OCI-LY7 (cell line): ENCODE results near the gene TMEM80.

Experiments used
- EZH2phosphoT487 ChIP-seq: fragments of 200-600 bp; sonication (generic); IDR thresholded peaks from 2 replicates; pipeline ENCODE4 v1.6.1; 2018; ENCODE audit warnings: low read depth, borderline replicate concordance, mild to moderate bottlenecking, mixed run types, antibody characterized with exemption, low read length, moderate library complexity, mixed read lengths
- TF ChIP-seq, protein P1 (sequence below): fragments of 200-600 bp; sonication (generic); conservative IDR thresholded peaks from 2 replicates; pipeline ENCODE4 v1.5.1; 2014; ENCODE audit warnings: mild to moderate bottlenecking, antibody characterized with exemption, low read length, moderate library complexity, mixed read lengths

DNA sequence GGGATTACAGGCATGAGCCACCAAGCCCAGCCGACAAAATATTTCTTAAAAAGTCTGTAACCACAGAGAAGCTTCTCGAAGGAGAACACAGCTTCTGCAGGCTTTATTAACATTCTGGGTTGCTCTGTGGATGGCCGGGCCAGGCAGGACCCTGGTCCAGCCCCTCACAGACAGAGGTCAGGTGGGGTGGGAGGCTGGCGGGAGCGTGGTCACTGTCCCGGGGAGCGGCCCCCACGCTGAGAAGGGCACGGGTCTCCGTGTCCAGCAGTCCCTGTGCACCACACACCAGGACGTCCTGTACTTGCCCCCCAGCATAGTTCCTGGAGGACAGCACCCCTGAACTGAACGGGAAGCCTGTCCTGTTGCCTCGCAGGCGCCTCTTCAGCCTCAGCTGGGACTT is 39.2 kb upstream of the TMEM80 start:
- TF ChIP-seq, protein P1, sequence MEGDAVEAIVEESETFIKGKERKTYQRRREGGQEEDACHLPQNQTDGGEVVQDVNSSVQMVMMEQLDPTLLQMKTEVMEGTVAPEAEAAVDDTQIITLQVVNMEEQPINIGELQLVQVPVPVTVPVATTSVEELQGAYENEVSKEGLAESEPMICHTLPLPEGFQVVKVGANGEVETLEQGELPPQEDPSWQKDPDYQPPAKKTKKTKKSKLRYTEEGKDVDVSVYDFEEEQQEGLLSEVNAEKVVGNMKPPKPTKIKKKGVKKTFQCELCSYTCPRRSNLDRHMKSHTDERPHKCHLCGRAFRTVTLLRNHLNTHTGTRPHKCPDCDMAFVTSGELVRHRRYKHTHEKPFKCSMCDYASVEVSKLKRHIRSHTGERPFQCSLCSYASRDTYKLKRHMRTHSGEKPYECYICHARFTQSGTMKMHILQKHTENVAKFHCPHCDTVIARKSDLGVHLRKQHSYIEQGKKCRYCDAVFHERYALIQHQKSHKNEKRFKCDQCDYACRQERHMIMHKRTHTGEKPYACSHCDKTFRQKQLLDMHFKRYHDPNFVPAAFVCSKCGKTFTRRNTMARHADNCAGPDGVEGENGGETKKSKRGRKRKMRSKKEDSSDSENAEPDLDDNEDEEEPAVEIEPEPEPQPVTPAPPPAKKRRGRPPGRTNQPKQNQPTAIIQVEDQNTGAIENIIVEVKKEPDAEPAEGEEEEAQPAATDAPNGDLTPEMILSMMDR: no peak
- TF ChIP-seq EZH2phosphoT487: no peak
